ENCODE data around the gene ATG2B. TPM values are rescaled to one million over a fixed set of nuclear protein-coding genes. Genes with fewer than 3 reads are reported as not detected.

ATG2B gene
- total RNA-seq, 1 donor from 2014 or later, result 34.2 TPM

DNA sequence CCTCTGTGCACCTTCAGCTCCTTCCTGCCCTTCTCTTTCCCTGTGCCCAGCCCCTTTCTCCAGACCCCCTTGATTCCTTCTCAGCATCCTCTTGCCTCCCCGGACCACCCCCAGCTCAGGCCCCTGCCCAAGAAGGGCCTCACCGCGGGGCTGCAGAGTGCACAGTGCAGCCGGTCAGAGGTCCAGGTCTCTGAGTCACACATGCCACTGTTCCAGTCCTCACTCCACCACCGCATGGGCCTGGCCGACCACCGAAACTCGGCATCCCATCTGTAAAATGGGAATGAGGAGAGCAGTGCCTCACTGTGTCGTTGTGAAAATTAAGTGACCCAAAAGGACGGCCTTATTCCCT lies 93.8 kb downstream of the ATG2B start:
- DNase-seq, result no peak

- DNase-seq, result no peak
These were observed 94.4 kb downstream of the ATG2B start for GRCh38 chr14:96268431-96269358.

DNA sequence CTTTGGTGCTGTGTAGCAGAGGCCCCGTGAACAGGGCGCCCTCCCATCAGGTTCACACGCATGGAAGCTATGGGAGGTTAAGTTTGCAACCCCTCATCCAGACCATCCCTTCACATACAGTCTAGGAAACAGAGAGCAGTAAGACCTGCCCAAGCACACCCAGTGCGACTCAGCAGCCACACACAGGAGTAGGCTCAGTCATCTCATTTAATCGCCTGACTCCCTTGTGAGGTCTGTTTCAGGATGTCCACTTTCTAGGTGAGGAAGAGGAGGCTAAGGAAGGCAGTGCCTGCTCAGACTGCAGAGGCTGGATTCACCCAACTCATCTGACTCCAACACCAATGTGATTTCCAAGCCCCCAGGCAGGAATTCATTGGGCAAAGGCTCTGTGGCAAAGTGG lies 95.2 kb downstream of the ATG2B start:
- no peak for DNase-seq

DNA sequence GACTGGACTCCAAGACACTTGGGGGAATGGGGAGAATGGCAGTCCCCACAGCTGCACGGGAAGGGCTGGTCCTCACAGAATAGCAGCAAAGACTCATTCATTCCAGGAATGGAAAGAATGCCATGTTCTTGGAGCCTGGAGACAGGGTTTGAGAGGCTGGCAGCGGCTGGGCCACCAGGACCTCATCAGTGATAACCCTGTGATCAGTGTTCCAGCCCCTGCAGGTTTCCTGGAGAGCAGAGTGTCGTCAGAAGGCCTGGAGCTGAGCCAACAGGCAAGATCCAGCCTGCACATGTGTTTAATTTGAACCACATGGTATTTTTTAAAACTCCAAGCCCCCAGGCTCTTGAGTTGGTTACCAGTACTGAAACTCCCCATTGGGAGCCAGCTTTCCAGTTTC lies 95.8 kb downstream of the ATG2B start:
- DNase-seq, result no peak

- DNase-seq, result no peak
These were observed 97.6 kb downstream of the ATG2B start for GRCh38 chr14:96265383-96266095.

DNA sequence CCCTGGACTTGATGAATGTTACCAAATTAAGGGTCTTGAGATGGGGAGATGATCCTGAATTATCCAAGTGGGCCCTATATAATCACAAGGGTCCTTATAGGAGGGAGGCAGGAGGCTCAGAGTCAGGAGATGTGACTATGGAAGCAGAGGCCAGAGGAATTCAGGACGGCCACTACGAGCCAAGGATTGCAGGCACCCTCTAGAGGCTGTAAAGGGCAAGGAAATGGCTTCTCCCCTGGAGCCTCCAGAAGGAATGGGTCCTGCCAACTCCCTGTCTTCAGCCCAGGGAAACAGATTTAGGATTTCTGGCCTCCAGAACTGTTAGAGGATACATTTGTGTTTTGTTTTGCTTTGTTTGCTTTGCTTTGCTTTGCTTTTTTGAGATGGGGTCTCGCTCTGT lies 98.3 kb downstream of the ATG2B start:
- DNase-seq, result no peak

GRCh38 chr14:96264200-96264553 lies 99.0 kb downstream of the ATG2B start:
- no peak for DNase-seq

- DNase-seq, result no peak
These were observed 99.6 kb downstream of the ATG2B start for GRCh38 chr14:96263347-96264199.

DNA sequence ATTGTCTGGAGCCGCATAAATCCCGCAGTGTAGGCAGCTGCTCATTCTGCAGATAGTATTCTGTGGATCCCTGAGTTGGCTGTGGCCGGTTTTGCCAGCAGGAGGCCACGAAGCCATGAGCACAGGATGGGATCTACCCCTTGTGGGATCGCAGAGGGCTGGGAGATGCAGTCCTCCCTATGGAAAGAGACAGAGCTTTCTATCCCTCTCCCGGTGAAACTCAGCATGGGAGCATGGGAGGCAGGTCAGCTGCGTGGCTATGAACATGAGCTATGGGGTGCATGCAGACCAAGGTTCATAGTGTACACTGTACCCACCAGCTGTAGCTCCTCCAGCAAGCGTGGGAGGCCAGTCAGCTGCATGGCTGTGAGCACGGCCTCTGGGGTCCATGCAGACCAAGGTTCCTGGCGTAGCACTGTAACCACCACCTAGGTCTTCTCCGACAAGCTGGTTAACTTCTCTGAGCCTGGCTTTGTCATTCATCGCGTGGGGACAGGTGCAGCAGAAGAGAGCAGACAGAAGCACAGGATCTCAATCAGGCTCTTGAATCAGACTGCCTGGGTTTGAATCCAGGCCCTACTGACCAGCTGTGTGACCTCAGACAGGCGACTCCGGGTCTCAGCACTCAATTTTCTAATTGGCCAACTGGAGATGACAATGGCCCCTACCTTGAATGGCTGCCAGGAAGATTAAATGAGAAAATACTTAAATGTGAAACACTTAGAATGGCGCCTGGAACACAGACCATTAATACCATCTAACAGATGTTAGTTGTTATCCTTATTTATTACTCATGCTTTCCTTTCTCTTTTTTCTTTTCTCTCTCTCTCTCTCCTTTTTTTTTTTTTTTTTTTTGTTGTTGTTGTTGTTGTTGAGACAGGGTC lies 101.1 kb downstream of the ATG2B start:
- no peak for DNase-seq

DNA sequence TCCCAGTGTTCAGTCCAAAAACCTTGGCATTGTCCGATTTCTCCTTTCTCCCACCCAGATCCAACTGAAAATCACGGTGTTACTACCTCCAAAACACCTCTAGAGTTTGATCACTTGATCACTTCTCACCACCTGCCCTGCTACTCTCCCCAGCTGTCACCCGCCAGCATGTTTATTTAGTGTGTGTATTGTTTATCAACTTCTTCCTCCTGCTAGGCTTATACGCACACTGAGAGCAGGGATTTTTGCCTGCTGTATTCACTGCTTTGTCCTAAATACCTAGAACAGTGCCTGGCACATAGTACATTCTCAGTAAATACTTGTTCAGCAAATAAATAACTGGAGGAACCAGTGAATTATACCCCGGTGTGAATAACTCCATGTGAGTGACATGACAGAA lies 102.1 kb downstream of the ATG2B start:
- no peak for DNase-seq

- no peak for DNase-seq
These were observed 102.8 kb downstream of the ATG2B start for GRCh38 chr14:96260341-96260821.

- no peak for DNase-seq
These were observed 105.2 kb downstream of the ATG2B start for GRCh38 chr14:96257900-96258299.

DNA sequence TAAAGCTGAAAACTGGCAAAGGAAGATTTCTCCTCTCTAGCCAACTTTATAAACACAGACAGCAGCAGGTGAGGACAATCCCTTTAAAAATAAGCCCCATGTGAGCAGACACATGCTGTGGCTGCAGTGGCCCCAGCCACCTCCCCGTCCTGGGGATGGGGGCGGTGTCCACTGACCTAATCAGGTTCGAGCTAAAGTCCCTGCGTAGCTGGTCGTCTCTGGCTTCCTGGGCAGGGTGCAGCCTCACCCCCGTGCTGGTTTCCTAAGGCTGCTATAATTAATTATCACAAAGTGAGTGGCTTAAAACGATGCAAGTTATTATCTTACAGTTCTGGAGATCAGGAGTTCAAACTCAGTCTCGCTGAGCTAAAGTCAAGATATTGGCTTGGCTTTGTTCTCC lies 106.1 kb downstream of the ATG2B start:
- no peak for DNase-seq

GRCh38 chr14:96256407-96256806 lies 106.7 kb downstream of the ATG2B start:
- DNase-seq, result no peak

- no peak for DNase-seq
These were observed 107.4 kb downstream of the ATG2B start, which contains the start of gene BDKRB1 for GRCh38 chr14:96255501-96256366. Gene BDKRB1 (plus strand): TSS chr14:96256210. CDS start chr14:96263683, 7,473 bp downstream.

DNA sequence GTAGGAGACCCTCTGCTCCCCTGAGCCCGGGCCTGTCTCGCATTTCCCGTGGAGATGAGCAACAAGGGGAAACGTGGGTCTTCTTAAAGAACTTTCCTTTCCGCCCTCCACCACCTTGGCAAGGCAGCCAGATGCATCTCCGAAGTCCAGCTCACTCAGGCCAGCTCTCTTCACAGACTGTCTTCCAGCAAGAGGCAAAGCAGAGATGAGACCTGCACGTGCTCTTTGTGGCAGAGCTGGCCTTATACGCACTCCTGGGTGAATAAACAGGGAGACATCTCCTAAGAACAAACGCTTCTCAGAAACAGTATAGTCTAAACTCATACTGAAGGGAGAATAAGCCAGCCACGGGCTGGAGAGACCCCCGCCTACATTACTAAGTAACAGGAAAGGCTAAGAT lies 108.5 kb downstream of the ATG2B start:
- DNase-seq, result no peak

DNA sequence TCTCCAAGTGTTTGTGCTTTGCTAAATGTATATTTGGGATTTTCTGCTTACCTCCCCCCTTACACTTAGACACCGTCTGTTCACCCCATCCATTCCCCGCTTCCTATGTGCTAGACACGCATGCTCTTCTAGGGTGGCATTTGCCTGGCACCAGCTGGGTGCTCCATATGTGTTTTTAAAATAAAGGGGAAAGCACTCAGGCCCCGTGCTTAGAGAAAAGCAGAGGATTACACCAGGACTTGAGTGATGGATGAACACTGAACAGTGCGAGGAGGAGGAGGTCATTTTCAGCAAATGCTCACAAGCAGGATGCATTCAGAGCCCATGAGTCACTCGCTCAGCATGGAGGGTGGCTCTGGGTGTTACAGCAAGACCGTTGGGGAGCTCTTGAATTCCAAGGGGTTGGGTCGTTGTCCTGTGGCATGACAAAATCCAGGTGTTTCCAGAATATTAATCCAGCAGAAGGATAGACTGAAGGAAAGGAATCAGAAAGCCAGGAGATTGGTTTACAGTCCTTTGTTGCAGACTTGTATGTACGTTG lies 110.1 kb downstream of the ATG2B start:
- DNase-seq, result no peak

DNA sequence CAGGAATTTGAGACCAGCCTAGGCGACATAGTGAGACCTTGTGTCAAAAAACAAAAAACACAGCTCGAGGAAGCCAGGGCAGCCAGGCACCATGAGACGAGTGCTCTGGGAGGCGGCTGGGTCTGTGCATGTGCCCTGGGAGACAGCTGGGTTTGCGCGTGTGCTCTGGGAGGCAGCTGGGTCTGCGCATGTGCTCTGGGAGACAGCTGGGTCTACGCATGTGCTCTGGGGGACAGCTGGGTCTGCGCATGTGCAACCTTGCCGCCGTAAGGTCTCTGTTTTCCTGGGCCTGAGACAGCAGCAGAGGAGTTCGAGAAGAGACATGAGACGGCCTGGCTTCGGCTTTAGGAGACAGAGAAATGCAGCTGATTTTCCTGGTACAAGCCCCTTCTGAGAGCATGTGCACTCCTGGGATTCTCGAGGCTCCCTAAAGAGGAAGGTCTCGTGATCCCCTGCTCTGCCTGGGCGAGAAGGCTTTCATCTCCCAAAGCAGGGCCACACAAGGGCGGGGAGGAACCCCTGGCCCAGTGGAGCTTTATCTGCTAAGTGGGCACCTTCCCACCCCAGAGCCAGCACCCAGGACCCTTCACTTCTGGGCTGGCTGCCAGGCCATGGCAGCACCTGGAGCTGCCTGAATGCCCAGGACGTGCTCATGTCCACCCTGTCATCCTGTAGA lies 110.7 kb downstream of the ATG2B start:
- no peak for DNase-seq

DNA sequence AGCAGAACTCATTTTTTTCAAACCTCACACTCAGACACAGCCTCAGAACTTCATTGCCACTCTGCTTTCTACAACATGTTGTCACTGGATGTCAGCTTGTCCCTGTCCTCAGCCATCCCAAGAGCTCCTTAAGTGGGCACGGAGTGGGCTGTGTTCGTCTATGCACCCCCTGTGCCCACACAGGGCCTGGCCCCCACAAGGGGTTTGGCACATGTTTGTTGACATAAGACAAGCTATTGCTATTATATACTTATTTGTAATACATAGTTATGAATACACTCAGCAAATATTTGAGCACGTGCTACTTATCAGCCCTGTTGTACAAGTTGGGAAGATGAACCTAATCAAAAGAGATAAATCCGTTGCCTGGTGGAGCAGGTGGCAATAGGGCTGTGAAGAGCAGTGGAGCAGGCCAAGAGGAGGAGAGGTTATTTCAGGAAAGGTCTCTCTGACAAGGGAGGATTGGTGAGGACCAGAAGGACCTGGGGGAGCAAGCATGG lies 111.4 kb downstream of the ATG2B start:
- DNase-seq, result no peak

Data from occipital lobe (tissue), 2 donors.